K562 (cell line): ENCODE measurements around the gene MPST. TPM values are rescaled to one million over a fixed set of nuclear protein-coding genes. Genes with fewer than 3 reads are reported as not detected.

Source experiments
- ATAC-seq: fragments of 200-7000 bp; cut with Tn5 transposase; 3 replicates; pipeline ENCODE4 v1.9.1; 2020; ENCODE audit warnings: moderate library complexity
- BruUV-seq: library from RNA; stranded (reverse); fragments of 400-500 nt; replicated peaks from 2 replicates; lab custom pipeline; 2021; lab: Mats Ljungman, UMichigan
- CTCF ChIA-PET: fragments of 300-600 bp; formaldehyde crosslinking; extraction: SDS; loops from one replicate; lab custom pipeline; 2021; ENCODE audit warnings: low intra/inter-chr PET ratio; lab: Yijun Ruan, JAX
- POLR2A ChIA-PET: fragments of 300-600, 350-650 bp; sonication (Branson Sonifier 250); formaldehyde crosslinking; extraction: SDS; loops from one replicate; lab custom pipeline; 2021; ENCODE audit warnings: antibody characterized with exemption, inconsistent platforms; lab: Yijun Ruan, JAX
- DNase-seq, 4 experiments: peaks; one replicate each; pipeline versions ENCODE4 v3.0.0 to v3.0.0-alpha.2; 2011 to 2018; ENCODE audit warnings: low spot score in 3 of 4, mixed read lengths in 3 of 4; ENCODE audit errors: extremely low read depth in 1 of 4
- FAIRE-seq: peaks from 2 replicates; lab custom pipeline; 2011; peaks lifted over from hg19 to GRCh38; lab: Jason Lieb, UNC
- H2AFZ ChIP-seq: 2 replicates; pipeline ENCODE4 v1.6.0; 2011; ENCODE audit warnings: low read depth, low read length, control low read depth, inconsistent platforms
- H3K27ac ChIP-seq: fragments of 200-600 bp; 3 replicates; pipeline ENCODE4 v1.8.0; 2011; ENCODE audit warnings: low read depth, mild to moderate bottlenecking, control low read depth, inconsistent platforms, low read length, moderate library complexity, mixed read lengths; ENCODE audit errors: extremely low read depth
- H3K27me3 ChIP-seq, 2 experiments: fragments of 300-600 bp in 1 of 2; 2 replicates in 1 of 2; 3 replicates in 1 of 2; pipeline versions ENCODE4 v1.6.0 to v1.8.0; 2011; ENCODE audit warnings: inconsistent platforms in 2 of 2, low read length in 2 of 2, mild to moderate bottlenecking in 1 of 2, mixed read lengths in 1 of 2, moderate library complexity in 1 of 2; ENCODE audit not compliant: control insufficient read depth in 2 of 2, insufficient read depth in 2 of 2
- H3K36me3 ChIP-seq: fragments of 300-600 bp; 3 replicates; pipeline ENCODE4 v1.8.0; 2011; ENCODE audit warnings: mild to moderate bottlenecking, low read length, inconsistent platforms; ENCODE audit not compliant: control insufficient read depth, insufficient read depth
- H3K4me1 ChIP-seq, 2 experiments: fragments of 200-600 bp in 1 of 2; replicated peaks in 1 of 2; 2 replicates in 1 of 2; 3 replicates in 1 of 2; pipeline versions ENCODE4 v1.5.1 to v1.8.0; 2011; ENCODE audit warnings: inconsistent platforms in 2 of 2, low read length in 2 of 2, mild to moderate bottlenecking in 1 of 2, mixed read lengths in 1 of 2, moderate library complexity in 1 of 2; ENCODE audit not compliant: control insufficient read depth in 2 of 2, insufficient read depth in 2 of 2
- H3K4me2 ChIP-seq: 2 replicates; pipeline ENCODE4 v1.6.1; 2011; ENCODE audit warnings: low read length, control low read depth, inconsistent platforms, mixed read lengths; ENCODE audit not compliant: insufficient read depth
- H3K4me3 ChIP-seq: fragments of 200-600 bp; sonication (generic), shearing (Covaris generic); 2 replicates; pipeline ENCODE4 v1.5.1; 2016; ENCODE audit warnings: control low read depth, inconsistent platforms
- H3K79me2 ChIP-seq: fragments of 200-600 bp; 3 replicates; pipeline ENCODE4 v1.8.0; 2011; ENCODE audit warnings: low read length, inconsistent platforms; ENCODE audit not compliant: control insufficient read depth, insufficient read depth
- H3K9ac ChIP-seq, 2 experiments: 2 replicates each; pipeline versions ENCODE4 v1.6.0 to v1.6.1; 2011; ENCODE audit warnings: low read depth in 2 of 2, low read length in 2 of 2, control low read depth in 1 of 2, inconsistent platforms in 1 of 2, mild to moderate bottlenecking in 1 of 2, mixed read lengths in 1 of 2; ENCODE audit not compliant: insufficient read depth in 1 of 2
- H3K9me1 ChIP-seq: one replicate; pipeline ENCODE4 v1.6.0; 2011; ENCODE audit warnings: inconsistent platforms, mild to moderate bottlenecking, low read length, moderate library complexity; ENCODE audit not compliant: control insufficient read depth, insufficient read depth
- H3K9me3 ChIP-seq: replicated peaks from 2 replicates; pipeline ENCODE4 v1.5.1; 2011; ENCODE audit warnings: low read depth, low read length, inconsistent platforms; ENCODE audit not compliant: control insufficient read depth, insufficient read depth
- H4K20me1 ChIP-seq: replicated peaks from 2 replicates; pipeline ENCODE4 v1.6.1; 2011; ENCODE audit warnings: low read length, inconsistent platforms, mixed read lengths; ENCODE audit not compliant: control insufficient read depth, insufficient read depth
- HNRNPLL ChIP-seq: fragments of 200-400 bp; formaldehyde crosslinking; IDR thresholded peaks from 2 replicates; pipeline ENCODE4 v1.6.1; 2017; ENCODE audit warnings: low read length, low read depth, mild to moderate bottlenecking; ENCODE audit not compliant: poor library complexity, severe bottlenecking
- NBN ChIP-seq: fragments of 450-650 bp; IDR thresholded peaks from 2 replicates; pipeline ENCODE4 v1.6.1; 2016; ENCODE audit warnings: low read depth, mild to moderate bottlenecking
- SMARCE1 ChIP-seq: fragments of 450-650 bp; IDR thresholded peaks from 2 replicates; pipeline ENCODE4 v1.7.1; 2016; ENCODE audit warnings: mild to moderate bottlenecking
- WGBS: fragments of 100-300 bp; shearing (Covaris generic); methylation state at CpG from one replicate; pipeline ENCODE4 v1.1.6; 2016; ENCODE audit warnings: low coverage, mixed read lengths; ENCODE audit not compliant: insufficient coverage; ENCODE audit errors: missing lambda C conversion rate; 5-methylcytosine and 5-hydroxymethylcytosine counted together
- in situ Hi-C: fragments of 300-500 bp; cut with MboI; formaldehyde crosslinking; loops from 4 replicates; pipeline ENCODE4 v1.15.0; 2018; ENCODE audit warnings: inconsistent platforms, mixed read lengths
- intact Hi-C: fragments of 100-400 bp; cut with micrococcal nuclease; formaldehyde crosslinking; loops from 2 replicates; pipeline ENCODE4 v1.14.2; 2022
- polyA plus RNA-seq, 8 experiments: library from polyadenylated mRNA; depleted of rRNA in 4 of 8; stranded (reverse) in 5 of 8; unstranded in 3 of 8; fragments of >200 nt; fragmentation: Nextera tagmentation in 2 of 8; fragmentation: Illumina TruSeq in 1 of 8; extraction: Ambion mirVana in 2 of 8; extraction: Trizol in 1 of 8; gene quantifications; 2 replicates each; pipeline versions ENCODE4 v1.2.1 to v1.2.3, GENCODE V29; 2011 to 2014; ENCODE audit warnings: inconsistent platforms in 1 of 8, missing spikeins in 1 of 8
- total RNA-seq, 7 experiments: library from RNA; depleted of rRNA in 6 of 7; stranded (reverse); fragments of >200 nt in 6 of 7; fragmentation: Illumina TruSeq in 2 of 7; extraction: Trizol in 2 of 7; gene quantifications; 2 replicates each; pipeline versions ENCODE4 v1.2.1 to v1.2.3, GENCODE V29; 2011 to 2021; ENCODE audit warnings: low replicate concordance in 1 of 7
- TF ChIP-seq, protein P1 (sequence below), 2 experiments: fragments of 450-650 bp; formaldehyde crosslinking in 1 of 2; IDR thresholded peaks; 2 replicates each; pipeline versions ENCODE4 v1.4.0 to v1.6.1; 2014 to 2020; ENCODE audit warnings: mild to moderate bottlenecking in 2 of 2, borderline replicate concordance in 1 of 2, low read depth in 1 of 2

The MPST gene
- total and polyA plus RNA-seq, 9 of the 15 experiments (the other 6 are each of a cell fraction or from before 2014, with no cell fraction given): 0.65 to 104 (median 24.3) TPM

DNA sequence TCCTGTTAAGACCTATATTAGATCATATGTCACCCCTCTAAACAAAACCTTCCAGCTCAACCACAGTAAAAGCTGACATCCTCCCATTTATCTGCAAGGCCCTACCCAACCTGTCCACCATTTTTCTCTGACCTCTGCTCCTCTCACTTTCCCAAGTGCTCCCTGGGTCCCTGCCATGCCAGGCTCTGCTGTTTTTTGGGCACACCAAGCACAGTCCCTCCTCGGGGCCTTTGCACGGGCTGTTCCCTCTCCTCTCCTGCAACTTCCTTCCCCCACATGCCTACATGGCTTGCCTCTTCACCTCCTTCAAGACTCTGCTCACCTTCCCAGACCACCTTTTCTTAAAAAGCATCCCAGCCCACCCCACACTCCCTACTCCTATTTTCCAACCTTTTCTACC is 10.1 kb upstream of the MPST start:
- TF ChIP-seq, protein P1, sequence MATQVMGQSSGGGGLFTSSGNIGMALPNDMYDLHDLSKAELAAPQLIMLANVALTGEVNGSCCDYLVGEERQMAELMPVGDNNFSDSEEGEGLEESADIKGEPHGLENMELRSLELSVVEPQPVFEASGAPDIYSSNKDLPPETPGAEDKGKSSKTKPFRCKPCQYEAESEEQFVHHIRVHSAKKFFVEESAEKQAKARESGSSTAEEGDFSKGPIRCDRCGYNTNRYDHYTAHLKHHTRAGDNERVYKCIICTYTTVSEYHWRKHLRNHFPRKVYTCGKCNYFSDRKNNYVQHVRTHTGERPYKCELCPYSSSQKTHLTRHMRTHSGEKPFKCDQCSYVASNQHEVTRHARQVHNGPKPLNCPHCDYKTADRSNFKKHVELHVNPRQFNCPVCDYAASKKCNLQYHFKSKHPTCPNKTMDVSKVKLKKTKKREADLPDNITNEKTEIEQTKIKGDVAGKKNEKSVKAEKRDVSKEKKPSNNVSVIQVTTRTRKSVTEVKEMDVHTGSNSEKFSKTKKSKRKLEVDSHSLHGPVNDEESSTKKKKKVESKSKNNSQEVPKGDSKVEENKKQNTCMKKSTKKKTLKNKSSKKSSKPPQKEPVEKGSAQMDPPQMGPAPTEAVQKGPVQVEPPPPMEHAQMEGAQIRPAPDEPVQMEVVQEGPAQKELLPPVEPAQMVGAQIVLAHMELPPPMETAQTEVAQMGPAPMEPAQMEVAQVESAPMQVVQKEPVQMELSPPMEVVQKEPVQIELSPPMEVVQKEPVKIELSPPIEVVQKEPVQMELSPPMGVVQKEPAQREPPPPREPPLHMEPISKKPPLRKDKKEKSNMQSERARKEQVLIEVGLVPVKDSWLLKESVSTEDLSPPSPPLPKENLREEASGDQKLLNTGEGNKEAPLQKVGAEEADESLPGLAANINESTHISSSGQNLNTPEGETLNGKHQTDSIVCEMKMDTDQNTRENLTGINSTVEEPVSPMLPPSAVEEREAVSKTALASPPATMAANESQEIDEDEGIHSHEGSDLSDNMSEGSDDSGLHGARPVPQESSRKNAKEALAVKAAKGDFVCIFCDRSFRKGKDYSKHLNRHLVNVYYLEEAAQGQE (IDR thresholded peaks at IDR 0.05; ENCODE audit: borderline replicate concordance): no peak
- TF ChIP-seq, protein P1 (CRISPR knock-in tag; IDR thresholded peaks at IDR 0.05; ENCODE audit: low read depth): no peak
- TF ChIP-seq SMARCE1: no peak
- no peak for TF ChIP-seq NBN
- no peak for TF ChIP-seq HNRNPLL
- FAIRE-seq (no peak), DNase-seq (no peak), ATAC-seq (no peak)
- CTCF ChIA-PET: no interaction called here
- in situ Hi-C loops: no loop called here
- 49% methylated on average over 2 of the region's 2 CpGs for WGBS
- H3K9me1 ChIP-seq: peaks cover 2% of the 10 kb centered on the region
- H4K20me1 ChIP-seq: no peaks in the 10 kb centered on the region; the same call in 1 of the 2 replicates
- H3K4me2 ChIP-seq: no peak overlapping the region
- POLR2A ChIA-PET: interaction anchor here (0.6 to 1.2 kb wide), 3 partner anchors 9 to 153 kb away, joined by 3 read pairs; no protein-coding TSS in a partner anchor
- no peak overlapping the region for H2AFZ ChIP-seq
- peaks cover 2 to 10% of the 10 kb centered on the region in 2 experiments; a peak in 1 of 5 replicates for H3K27me3 ChIP-seq
- no peaks in the 10 kb centered on the region for H3K79me2 ChIP-seq
- H3K4me3 ChIP-seq: no peak overlapping the region
- no TSS peak for BruUV-seq
- no peaks in the 10 kb centered on the region for H3K36me3 ChIP-seq
- H3K4me1 ChIP-seq: peaks cover 7% of the 10 kb centered on the region in 2 experiments; a peak in 4 of 5 replicates
- intact Hi-C loops: no loop called here
- H3K9ac ChIP-seq: no peak overlapping the region
- H3K27ac ChIP-seq: no peak overlapping the region
- H3K9me3 ChIP-seq: no peaks in the 10 kb centered on the region
